Activated T-cell treated with anti-CD3 and anti-CD28 coated beads for 48 hours (primary cell): ENCODE data around the gene PADI1.

Experiments
- DNase-seq: peaks from one replicate; pipeline ENCODE4 v3.0.0-alpha.2; 2020; ENCODE audit warnings: low read depth

PADI1 gene

GRCh38 chr1:17272066-17272465 is 67.1 kb downstream of the PADI1 start:
- no peak for DNase-seq

DNA sequence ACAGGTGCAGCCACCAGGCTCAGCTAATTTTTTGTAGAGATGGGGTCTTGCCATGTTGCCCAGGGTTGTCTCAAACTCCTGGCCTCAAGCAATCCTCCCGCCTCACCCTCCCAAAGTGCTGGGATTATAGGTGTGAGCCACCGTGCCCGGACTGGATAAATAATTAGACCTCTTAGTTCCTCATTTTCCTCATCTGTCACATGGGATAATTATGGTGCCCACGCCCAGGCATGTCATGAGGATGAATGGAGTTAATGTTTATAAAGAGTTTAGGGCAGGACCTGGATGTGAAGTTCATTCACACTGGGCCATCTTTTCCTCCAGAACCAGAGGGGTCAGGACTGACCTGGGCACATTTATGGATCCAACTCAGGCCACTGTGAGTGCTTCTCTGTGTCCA is 67.7 kb downstream of the PADI1 start:
- DNase-seq, result no peak

- DNase-seq, result no peak
Observed at GRCh38 chr1:17273096-17273495, 68.2 kb downstream of the PADI1 start.

- peak; percentile 34 for DNase-seq
Observed at GRCh38 chr1:17274186-17275170, 69.5 kb downstream of the PADI1 start.

- no peak for DNase-seq
Observed at GRCh38 chr1:17276568-17276967, 71.6 kb downstream of the PADI1 start.

DNA sequence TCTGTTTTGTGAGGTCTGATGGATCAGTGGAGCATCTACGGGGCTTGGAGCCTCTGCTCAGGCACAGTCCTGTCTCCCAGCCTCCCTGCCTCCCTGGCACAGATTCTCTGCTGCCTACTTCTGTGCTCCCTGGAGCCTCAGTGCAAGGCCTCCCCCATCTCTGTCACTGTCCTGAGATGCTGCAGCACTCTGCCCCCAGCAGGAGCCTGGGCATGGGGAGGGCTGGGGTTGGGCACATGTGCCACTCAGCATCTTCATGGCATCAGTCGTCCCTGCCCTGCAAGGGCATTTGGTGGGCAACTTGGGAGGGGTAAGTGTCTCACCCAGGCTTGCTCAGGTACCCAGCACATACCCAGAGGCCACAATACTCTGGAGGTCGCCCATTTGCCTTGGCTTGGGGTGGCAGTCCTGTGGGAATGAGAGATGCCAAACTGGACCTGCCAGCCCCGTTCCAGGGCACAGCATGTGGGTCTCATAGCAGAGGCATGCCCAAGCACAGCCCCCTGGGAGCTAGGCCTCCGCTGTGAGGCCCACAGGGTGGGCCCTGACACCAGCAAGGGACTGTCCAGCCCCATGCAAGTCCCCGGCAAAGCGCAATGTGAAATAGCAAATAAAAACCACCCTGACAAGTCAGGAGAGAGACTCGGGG is 72.7 kb downstream of the PADI1 start:
- no peak for DNase-seq

GRCh38 chr1:17278996-17279830 is 74.3 kb downstream of the PADI1 start:
- no peak for DNase-seq

- DNase-seq, result no peak
Observed at GRCh38 chr1:17280436-17280835, 75.5 kb downstream of the PADI1 start.

GRCh38 chr1:17280894-17281293 is 76.0 kb downstream of the PADI1 start:
- DNase-seq, result no peak

DNA sequence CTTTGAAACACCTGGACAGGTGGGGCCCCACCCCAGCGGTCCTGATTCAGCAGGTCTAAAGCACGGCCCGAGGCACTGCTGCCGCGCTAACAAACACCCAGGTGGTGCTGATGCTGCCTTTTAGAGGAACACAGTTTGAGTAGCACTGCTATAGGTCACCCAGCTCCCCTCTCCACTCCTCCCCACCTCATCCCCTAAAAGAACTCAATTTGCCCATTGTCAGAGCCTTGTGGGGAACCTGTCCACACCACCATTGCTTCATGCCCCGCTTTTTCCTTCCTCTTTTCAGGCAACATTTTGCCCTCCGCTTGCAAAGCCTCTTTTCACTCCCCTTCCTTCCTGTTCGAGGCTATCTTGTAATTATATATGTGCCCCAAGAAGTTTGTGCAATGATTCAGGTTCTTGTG is 76.8 kb downstream of the PADI1 start:
- DNase-seq, result no peak

- no peak for DNase-seq
Observed at GRCh38 chr1:17282836-17283235, 77.9 kb downstream of the PADI1 start.

DNA sequence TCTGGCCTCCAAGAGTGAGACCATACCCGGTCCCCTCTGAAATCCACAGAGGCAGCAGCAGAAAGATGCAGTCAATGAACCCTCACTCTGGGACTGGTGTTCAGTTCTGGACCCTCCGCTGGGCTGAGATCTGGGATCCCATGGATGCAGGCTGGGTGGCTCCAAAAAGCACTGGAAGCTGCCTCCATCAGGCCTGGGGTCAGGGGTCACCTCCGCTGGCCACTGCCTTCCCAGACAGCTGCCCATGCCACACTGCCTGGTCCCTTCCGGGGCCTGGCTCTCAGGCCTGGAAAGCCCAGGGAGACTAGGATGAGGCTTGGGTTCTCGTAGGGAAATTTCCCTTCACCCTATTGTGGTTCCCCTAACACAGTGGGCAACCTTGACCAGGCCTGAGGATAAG is 81.7 kb downstream of the PADI1 start:
- DNase-seq, result no peak

GRCh38 chr1:17287130-17287776 is 82.3 kb downstream of the PADI1 start:
- DNase-seq, result no peak

- no peak for DNase-seq
Observed at GRCh38 chr1:17289721-17290120, 84.8 kb downstream of the PADI1 start.

GRCh38 chr1:17290553-17290952 is 85.6 kb downstream of the PADI1 start:
- no peak for DNase-seq

DNA sequence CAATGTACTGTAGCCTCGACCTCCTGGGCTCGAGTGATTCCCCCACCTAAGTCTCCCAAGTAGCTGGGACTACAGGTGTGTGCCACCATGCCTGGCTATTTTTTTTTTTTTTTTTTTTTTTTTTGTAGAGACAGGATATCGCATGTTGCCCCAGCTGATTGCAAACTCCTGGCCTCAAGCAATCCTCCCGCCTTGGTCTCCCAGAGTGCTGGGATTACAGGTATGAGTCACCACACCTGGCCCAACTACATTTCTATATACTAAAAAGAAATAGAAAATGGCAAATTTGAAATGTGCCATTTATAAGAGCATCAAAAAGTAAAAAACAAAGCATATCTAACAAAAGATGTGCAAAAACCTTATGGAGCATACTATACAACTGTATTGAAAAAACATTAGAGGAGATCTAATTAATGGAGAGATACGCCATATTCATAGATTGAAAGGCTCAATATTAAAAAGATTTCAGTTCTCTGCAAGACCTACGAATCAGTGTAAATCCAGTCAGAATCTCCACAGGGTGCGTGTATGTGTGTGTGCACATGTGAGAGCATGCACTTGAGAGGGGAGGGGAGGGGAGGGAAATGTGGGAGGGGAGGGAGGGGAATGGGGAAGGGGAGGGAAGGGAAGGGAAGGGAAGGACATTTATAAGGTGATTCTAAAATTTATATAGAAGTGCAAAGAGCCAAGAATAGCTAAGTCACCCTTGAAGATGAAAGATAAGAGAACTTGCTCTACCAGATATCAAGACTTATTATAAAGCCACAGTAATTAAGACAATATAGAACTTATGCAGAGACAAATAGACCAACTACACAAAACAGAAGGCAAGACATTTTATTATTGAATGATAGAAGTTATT is 87.6 kb downstream of the PADI1 start:
- DNase-seq, result no peak

GRCh38 chr1:17293681-17294425 is 88.9 kb downstream of the PADI1 start:
- no peak for DNase-seq

GRCh38 chr1:17295292-17295691 is 90.4 kb downstream of the PADI1 start:
- no peak for DNase-seq
